NB4 (cell line): Measurements from ENCODE around the gene KCNJ11.

Source experiments
- DNase-seq: peaks from one replicate; pipeline ENCODE4 v3.0.0; 2010; ENCODE audit warnings: low read depth
- H3K4me3 ChIP-seq: one replicate; pipeline ENCODE4 v1.5.1; 2011; ENCODE audit warnings: mild to moderate bottlenecking, low read depth, low read length, moderate library complexity
- CTCF ChIP-seq: IDR thresholded peaks from one replicate; pipeline ENCODE4 v1.5.1; 2012; ENCODE audit warnings: low read depth, low read length
- MAX ChIP-seq: IDR thresholded peaks from 2 replicates; pipeline ENCODE4 v1.6.1; 2011; ENCODE audit warnings: low read depth, low read length
- MYC ChIP-seq: IDR thresholded peaks from 2 replicates; pipeline ENCODE4 v1.6.1; 2011; ENCODE audit warnings: low read depth, low read length
- POLR2A ChIP-seq: IDR thresholded peaks from 2 replicates; pipeline ENCODE4 v1.6.1; 2011; ENCODE audit warnings: mild to moderate bottlenecking; ENCODE audit not compliant: insufficient read length; ENCODE audit errors: extremely low read depth

Gene KCNJ11

GRCh38 chr11:17402486-17402885 lies 14.0 kb upstream of the KCNJ11 start:
- DNase-seq, result no peak
- H3K4me3 ChIP-seq, result no peak overlapping the region
- TF ChIP-seq CTCF (no peak), POLR2A (no peak), MAX (no peak), MYC (no peak)

GRCh38 chr11:17401841-17402240 lies 13.4 kb upstream of the KCNJ11 start:
- no peak for DNase-seq
- no peak overlapping the region for H3K4me3 ChIP-seq
- TF ChIP-seq CTCF, result no peak
- TF ChIP-seq MAX, result no peak
- TF ChIP-seq POLR2A, result no peak

- TF ChIP-seq MAX, result no peak
- TF ChIP-seq CTCF, result no peak
- TF ChIP-seq POLR2A, result no peak
- no peak for TF ChIP-seq MYC
- no peak overlapping the region for H3K4me3 ChIP-seq
- DNase-seq, result no peak
Measured at GRCh38 chr11:17401316-17401715, 12.9 kb upstream of the KCNJ11 start.

GRCh38 chr11:17400048-17400775 lies 11.8 kb upstream of the KCNJ11 start:
- TF ChIP-seq MAX (no peak), CTCF (no peak), MYC (no peak), POLR2A (no peak)
- DNase-seq, result no peak
- no peak overlapping the region for H3K4me3 ChIP-seq

GRCh38 chr11:17399236-17399635 lies 10.8 kb upstream of the KCNJ11 start:
- TF ChIP-seq POLR2A, result no peak
- H3K4me3 ChIP-seq, result no peak overlapping the region
- DNase-seq, result no peak

GRCh38 chr11:17397311-17398002 lies 9.0 kb upstream of the KCNJ11 start:
- H3K4me3 ChIP-seq, result no peak overlapping the region
- TF ChIP-seq MAX (no peak), CTCF (no peak), MYC (no peak)
- DNase-seq, result no peak
